NCI-H2227 (cell line): ENCODE measurements around the gene P2RY2.

Experiments used
- DNase-seq: peaks from one replicate; lab custom pipeline; 2025; ENCODE audit not compliant: unreplicated experiment; lab: John Stamatoyannopoulos, UW

The P2RY2 gene

GRCh38 chr11:73281796-73282660 is 63.9 kb downstream of the P2RY2 start:
- DNase-seq: no peak

- DNase-seq: no peak
These were observed 65.4 kb downstream of the P2RY2 start for GRCh38 chr11:73283276-73284000.

GRCh38 chr11:73284106-73284505 is 66.0 kb downstream of the P2RY2 start:
- no peak for DNase-seq

GRCh38 chr11:73285721-73286120 is 67.6 kb downstream of the P2RY2 start:
- DNase-seq: no peak
